Erythroblast (primary cell): ENCODE measurements around the gene MSL1.

ENCODE experiments used
- GATA1 ChIP-seq: IDR thresholded peaks from 2 replicates; pipeline ENCODE4 v1.6.1; 2011; ENCODE audit warnings: low read depth, mild to moderate bottlenecking, control low read depth, low read length, moderate library complexity
- POLR2A ChIP-seq: IDR thresholded peaks from 2 replicates; pipeline ENCODE4 v1.6.1; 2011; ENCODE audit warnings: mild to moderate bottlenecking, low read length

- TF ChIP-seq POLR2A, result no peak
- no peak for TF ChIP-seq GATA1
These were observed 7.7 kb downstream of the MSL1 start for GRCh38 chr17:40129498-40129897.
